Measurements from ENCODE around the gene ABI2.

ABI2 gene

GRCh38 chr2:203455209-203455608, 127.0 kb downstream of the ABI2 start:
- no peak overlapping the region for H3K4me2 ChIP-seq (ENCODE audit: low read depth, low read length, poor library complexity, severe bottlenecking)
- H3K79me2 ChIP-seq (ENCODE audit: insufficient read depth, low read length): no peaks in the 10 kb centered on the region
- no peak overlapping the region for H2AFZ ChIP-seq (ENCODE audit: low read length)
- H3K9me3 ChIP-seq (ENCODE audit: insufficient read depth, low read depth, low read length): no peaks in the 10 kb centered on the region
- no peaks in the 10 kb centered on the region for H4K20me1 ChIP-seq (ENCODE audit: insufficient read depth, low read length, poor library complexity, severe bottlenecking)
- H3K4me1 ChIP-seq (ENCODE audit: insufficient read depth, low read length, poor library complexity, severe bottlenecking): no peaks in the 10 kb centered on the region
- no peaks in the 10 kb centered on the region for H3K9me2 ChIP-seq (replicated peaks; ENCODE audit: low read depth, low read length)
- no peaks in the 10 kb centered on the region for H3F3A ChIP-seq (ENCODE audit: low read depth)
- H3K4me3 ChIP-seq (ENCODE audit: low read length, poor library complexity, severe bottlenecking): no peak overlapping the region
- TF ChIP-seq EZH2phosphoT487 (IDR thresholded peaks at IDR 0.05; ENCODE audit: borderline replicate concordance) (no peak), CTCF (conservative IDR thresholded peaks at IDR 0.05; ENCODE audit: low read length) (no peak)
- no peaks in the 10 kb centered on the region for H3K36me3 ChIP-seq (ENCODE audit: insufficient read depth, low read length)
- no peak overlapping the region for H3K9ac ChIP-seq (ENCODE audit: low read depth, low read length, poor library complexity, severe bottlenecking)
- H3K27me3 ChIP-seq (ENCODE audit: insufficient read depth, low read length, poor library complexity, severe bottlenecking): no peaks in the 10 kb centered on the region

GRCh38 chr2:203461746-203462145, 133.6 kb downstream of the ABI2 start:
- Histone ChIP-seq H3K4me2 (ENCODE audit: low read depth, low read length, poor library complexity, severe bottlenecking) (no peak overlapping the region), H3K27me3 (ENCODE audit: insufficient read depth, low read length, poor library complexity, severe bottlenecking) (no peaks in the 10 kb centered on the region), H3K36me3 (ENCODE audit: insufficient read depth, low read length) (no peaks in the 10 kb centered on the region), H3K9ac (ENCODE audit: low read depth, low read length, poor library complexity, severe bottlenecking) (no peak overlapping the region), H3F3A (ENCODE audit: low read depth) (no peaks in the 10 kb centered on the region), H3K4me1 (ENCODE audit: insufficient read depth, low read length, poor library complexity, severe bottlenecking) (no peaks in the 10 kb centered on the region), H3K79me2 (ENCODE audit: insufficient read depth, low read length) (no peaks in the 10 kb centered on the region), H3K4me3 (ENCODE audit: low read length, poor library complexity, severe bottlenecking) (no peak overlapping the region), H3K9me3 (ENCODE audit: insufficient read depth, low read depth, low read length) (no peaks in the 10 kb centered on the region), H2AFZ (ENCODE audit: low read length) (no peak overlapping the region), H3K9me2 (replicated peaks; ENCODE audit: low read depth, low read length) (no peaks in the 10 kb centered on the region), H4K20me1 (ENCODE audit: insufficient read depth, low read length, poor library complexity, severe bottlenecking) (no peaks in the 10 kb centered on the region)
- no peak for TF ChIP-seq EZH2phosphoT487 (IDR thresholded peaks at IDR 0.05; ENCODE audit: borderline replicate concordance)
- TF ChIP-seq CTCF (conservative IDR thresholded peaks at IDR 0.05; ENCODE audit: low read length): no peak

- no peaks in the 10 kb centered on the region for H3K9me3 ChIP-seq (ENCODE audit: insufficient read depth, low read depth, low read length)
- H3F3A ChIP-seq (ENCODE audit: low read depth): no peaks in the 10 kb centered on the region
- H3K27me3 ChIP-seq (ENCODE audit: insufficient read depth, low read length, poor library complexity, severe bottlenecking): no peaks in the 10 kb centered on the region
- no peak overlapping the region for H3K9ac ChIP-seq (ENCODE audit: low read depth, low read length, poor library complexity, severe bottlenecking)
- H3K9me2 ChIP-seq (replicated peaks; ENCODE audit: low read depth, low read length): no peaks in the 10 kb centered on the region
- H2AFZ ChIP-seq (ENCODE audit: low read length): no peak overlapping the region
- no peaks in the 10 kb centered on the region for H3K36me3 ChIP-seq (ENCODE audit: insufficient read depth, low read length)
- no peak overlapping the region for H3K4me2 ChIP-seq (ENCODE audit: low read depth, low read length, poor library complexity, severe bottlenecking)
- TF ChIP-seq EZH2phosphoT487 (IDR thresholded peaks at IDR 0.05; ENCODE audit: borderline replicate concordance): no peak
- TF ChIP-seq CTCF (conservative IDR thresholded peaks at IDR 0.05; ENCODE audit: low read length): no peak
- no peak overlapping the region for H3K4me3 ChIP-seq (ENCODE audit: low read length, poor library complexity, severe bottlenecking)
- H4K20me1 ChIP-seq (ENCODE audit: insufficient read depth, low read length, poor library complexity, severe bottlenecking): no peaks in the 10 kb centered on the region
- no peaks in the 10 kb centered on the region for H3K4me1 ChIP-seq (ENCODE audit: insufficient read depth, low read length, poor library complexity, severe bottlenecking)
- H3K79me2 ChIP-seq (ENCODE audit: insufficient read depth, low read length): no peaks in the 10 kb centered on the region
Measured at GRCh38 chr2:203462308-203462707, 134.1 kb downstream of the ABI2 start.

Data from Loucy (cell line).